ENCODE measurements around the gene MMP23B.
"Not testable (repeated sequence)": the region's sequence is repeated elsewhere in the genome, so short reads cannot be mapped to it uniquely, and the experiment has no call there.

MMP23B gene

DNA sequence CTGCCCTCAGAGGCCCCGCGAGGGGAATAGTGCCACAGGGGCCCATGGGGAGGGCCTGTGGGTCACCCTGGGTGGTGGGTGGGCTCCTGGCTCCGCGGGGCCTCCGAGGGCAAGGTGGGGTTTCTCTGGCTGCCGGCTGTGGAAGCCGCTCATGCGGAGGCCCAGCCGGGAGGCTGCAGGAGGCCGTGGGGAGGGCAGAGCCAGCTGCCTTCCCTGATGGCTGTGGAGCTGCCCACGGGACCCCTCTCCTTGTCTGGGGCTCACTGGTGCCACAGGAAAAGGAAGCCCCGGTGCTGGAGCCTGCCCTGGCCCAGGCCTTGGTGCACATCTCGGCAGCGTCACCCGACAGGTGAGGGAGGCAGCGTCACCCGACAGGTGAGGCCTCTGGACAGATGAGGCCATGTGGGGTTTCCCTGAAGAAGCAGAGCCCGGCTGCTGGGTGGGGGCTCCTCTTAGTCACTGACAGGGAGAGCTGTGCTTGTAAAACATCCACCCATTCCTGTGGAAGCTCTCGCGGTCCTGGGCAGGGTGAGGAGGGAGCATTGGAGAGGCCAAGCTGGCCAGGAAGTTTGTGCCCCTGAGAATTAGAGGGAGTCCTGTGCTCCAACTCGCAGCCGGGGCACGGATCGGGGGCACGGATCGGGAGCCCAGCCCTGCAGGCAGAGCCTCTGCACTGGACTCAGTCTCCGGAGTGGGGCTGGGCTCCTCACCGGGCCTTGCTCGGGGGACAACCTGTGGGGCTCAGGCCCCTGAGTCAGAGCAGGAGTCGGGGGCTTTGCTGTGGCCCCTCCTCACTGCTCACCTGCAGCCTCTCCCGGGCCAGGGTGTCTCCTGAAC, 10.6 kb upstream of the MMP23B start:
- DNase-seq, result no peak

DNA sequence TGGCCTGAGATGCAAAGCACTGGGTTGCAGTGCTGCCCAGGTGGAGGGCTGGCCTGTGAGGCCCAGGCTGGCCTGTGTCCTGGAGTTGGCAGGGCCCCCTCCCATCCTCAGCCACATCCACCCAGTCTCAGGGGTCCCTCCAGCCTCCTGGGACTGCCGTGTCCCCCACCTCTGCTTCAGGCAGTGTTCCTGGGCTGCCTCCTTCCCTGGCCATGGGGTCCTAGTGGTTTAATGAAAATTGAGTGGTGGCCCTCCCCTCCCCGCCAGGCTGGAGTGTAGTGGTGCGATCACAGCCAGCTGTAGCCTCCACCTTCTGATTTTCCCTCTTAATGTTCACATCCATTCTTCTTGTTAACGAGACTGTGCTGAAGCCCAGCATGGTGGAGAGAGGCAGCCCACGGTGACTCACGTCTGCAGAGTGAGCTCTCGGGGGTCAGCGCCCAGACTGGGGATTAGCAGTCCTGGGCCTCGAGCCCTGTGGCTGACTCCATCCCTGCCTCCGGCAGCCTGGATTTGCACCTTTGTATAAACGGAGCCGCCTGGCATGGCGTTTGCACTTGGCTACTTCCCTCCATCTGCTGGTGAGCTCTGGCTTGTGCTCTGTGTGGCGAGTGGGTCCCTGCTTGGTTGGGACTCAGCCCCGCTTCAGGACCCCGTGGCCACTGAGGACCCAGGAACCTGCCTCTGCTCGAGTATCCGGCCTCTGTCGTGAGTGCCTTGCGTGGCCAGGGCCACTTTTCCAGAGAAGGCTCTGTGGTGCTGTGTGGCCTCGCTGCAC, 9.8 kb upstream of the MMP23B start:
- no peak for DNase-seq

DNA sequence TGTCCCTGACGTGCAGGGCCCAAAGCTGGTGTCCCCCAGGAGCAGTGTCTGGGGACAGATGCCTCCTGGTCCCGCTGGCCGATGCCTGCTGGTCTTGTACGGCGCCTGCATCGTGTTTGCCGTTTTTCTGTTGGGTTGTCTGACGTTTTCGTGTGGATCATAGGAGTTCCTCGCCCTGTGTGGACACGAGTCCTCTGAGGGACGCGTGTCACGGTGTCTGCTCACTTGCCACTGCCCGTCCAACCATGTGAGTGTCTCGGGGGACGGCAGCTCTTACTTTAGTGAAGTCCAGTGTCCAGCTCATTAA, 9.2 kb upstream of the MMP23B start:
- DNase-seq, result no peak

DNA sequence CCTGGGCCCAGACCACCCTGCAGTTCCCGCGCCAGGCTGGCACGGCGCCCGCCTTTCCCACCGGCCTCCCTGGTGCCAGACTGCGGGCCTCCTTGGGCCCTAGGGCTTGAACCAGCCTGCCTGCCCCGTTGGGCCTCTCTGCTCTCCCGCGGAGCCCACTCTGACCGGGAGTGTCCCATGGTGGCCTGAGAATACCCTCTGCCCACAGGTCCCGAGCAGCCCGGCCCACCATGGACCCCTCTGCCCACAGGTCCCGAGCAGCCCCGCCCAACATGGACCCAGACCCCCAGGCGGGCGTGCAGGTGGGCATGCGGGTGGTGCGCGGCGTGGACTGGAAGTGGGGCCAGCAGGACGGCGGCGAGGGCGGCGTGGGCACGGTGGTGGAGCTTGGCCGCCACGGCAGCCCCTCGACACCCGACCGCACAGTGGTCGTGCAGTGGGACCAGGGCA, 8.8 kb upstream of the MMP23B start:
- DNase-seq, result no peak

DNA sequence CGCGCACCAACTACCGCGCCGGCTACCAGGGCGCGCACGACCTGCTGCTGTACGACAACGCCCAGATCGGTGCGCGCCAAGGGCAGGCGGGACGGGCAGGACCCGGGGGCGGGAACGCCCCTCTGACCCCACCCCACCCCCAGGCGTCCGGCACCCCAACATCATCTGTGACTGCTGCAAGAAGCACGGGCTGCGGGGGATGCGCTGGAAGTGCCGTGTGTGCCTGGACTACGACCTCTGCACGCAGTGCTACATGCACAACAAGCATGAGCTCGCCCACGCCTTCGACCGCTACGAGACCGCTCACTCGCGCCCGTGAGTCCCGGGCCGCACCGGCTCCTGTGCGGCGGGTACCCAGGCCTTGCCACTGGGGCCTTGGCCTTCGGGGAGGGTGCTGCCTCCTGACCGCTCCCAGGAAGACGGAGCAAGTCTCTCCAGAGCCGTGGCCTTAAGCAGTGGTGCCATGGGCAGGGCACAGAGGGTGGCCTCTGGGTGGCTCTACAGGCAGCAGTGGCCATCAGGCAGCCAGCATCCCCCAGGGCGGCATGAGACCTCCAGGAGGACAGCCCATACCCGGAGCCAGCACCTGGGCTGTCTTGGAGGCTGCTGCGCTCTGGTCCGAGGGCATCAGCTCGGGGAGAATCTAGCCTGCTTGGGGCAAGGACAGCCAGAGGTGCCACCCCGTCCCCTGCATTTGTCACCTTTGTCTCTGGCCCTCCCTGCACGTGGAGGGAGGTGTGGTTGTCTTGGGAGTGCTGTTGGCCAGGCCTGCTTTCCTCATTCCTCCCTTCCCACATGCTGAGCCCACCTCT, 8.1 kb upstream of the MMP23B start:
- DNase-seq, result no peak

DNA sequence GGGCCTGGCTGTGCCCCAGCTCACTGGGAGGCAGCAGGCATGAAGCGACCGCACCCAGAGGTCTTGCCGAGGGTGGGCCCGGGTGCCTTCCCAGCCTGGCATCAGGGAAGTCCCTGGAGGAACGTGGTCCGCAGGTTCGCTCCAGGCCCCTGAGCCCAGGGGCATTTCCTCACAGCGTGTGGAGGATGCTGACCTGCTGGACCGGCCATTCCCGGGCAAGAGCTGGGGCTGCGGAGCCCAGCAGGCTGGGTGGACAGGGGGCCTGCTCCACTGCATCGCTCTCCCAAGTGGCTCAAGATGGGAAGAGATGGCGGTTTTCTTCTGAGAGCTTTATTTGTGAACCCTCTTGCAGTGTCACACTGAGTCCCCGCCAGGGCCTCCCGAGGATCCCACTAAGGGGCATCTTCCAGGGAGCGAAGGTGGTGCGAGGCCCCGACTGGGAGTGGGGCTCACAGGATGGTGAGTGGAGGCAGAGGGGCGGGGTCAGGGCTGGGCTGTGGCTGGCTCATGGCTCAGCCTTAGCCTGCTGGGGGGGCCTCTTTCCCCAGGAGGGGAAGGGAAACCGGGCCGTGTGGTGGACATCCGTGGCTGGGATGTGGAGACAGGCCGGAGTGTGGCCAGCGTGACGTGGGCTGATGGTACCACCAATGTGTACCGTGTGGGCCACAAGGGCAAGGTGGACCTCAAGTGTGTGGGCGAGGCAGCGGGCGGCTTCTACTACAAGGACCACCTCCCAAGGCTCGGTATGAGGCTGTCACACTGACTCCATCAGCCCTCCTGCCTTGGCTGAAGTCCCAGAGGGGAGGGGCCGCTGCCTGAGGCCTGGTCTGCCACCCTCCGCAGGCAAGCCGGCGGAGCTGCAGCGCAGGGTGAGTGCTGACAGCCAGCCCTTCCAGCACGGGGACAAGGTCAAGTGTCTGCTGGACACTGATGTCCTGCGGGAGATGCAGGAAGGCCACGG, 7.2 kb upstream of the MMP23B start:
- no peak for DNase-seq

DNA sequence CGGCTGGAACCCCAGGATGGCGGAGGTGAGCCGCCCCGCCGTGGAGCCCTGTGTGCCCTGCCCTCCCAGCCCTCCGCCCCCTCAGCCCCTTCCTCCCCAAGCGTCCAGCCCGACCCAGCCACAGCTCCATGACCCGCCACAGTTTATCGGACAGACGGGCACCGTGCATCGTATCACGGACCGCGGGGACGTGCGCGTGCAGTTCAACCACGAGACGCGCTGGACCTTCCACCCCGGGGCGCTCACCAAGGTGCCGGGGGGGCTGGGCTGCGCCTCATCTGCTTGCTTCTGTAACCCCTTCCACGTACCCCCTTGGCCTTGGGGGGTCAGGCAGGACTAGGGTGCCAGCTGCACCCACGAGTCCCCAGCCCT, 6.6 kb upstream of the MMP23B start:
- no peak for DNase-seq

DNA sequence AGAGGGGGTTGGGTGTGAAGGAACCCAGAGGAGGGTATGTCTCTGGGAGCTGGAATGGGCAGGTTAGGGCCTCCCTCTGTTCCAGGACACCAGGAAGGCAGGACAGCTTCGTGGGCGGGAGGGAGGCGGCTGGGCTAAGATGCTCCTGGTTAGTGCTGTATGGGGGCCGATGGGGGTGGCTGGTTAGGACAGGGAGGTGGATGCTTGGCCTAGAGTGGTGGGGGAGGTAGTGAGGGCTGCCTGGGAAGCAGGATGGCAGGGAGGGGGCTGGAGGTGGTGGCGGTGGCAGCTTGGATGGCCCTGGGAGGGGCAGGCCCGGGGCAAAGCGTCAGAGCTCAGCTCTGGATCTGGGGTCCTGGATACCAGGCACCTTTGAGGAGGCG, 6.2 kb upstream of the MMP23B start:
- DNase-seq, result no peak

DNA sequence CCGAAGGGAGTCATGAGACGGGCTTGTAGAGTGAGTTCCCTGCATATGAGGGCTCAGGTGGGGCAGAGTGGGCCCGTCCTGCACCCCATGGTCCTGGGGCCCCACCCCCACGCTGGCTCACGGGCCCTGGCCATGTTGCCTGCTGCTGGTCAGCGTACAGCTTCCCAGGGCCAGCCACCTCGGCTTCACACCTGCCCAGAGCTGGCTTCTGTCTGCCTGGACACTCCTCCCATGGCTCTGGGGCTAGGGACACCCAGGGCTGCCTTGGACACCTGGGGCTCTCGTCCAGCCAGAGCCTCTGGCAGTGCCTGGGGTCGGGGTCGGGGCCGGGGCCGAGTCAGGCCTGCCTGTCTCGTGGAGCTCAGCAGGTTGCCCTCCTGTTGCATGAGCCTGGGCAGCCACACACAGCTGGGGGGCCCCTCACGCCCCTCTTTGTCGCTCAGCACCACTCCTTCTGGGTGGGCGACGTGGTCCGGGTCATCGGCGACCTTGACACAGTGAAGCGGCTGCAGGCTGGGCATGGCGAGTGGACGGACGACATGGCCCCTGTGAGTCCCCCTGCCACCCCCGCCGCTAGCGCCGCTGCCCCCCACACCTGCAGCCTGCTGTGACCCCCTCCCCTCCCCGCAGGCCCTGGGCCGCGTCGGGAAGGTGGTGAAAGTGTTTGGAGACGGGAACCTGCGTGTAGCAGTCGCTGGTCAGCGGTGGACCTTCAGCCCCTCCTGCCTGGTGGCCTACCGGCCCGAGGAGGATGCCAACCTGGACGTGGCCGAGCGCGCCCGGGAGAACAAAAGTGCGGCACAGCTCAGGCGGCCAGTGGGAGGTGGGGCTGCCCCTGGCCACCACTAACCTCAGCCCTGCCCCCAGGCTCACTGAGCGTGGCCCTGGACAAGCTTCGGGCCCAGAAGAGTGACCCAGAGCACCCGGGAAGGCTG, 5.5 kb upstream of the MMP23B start:
- DNase-seq, result no peak

DNA sequence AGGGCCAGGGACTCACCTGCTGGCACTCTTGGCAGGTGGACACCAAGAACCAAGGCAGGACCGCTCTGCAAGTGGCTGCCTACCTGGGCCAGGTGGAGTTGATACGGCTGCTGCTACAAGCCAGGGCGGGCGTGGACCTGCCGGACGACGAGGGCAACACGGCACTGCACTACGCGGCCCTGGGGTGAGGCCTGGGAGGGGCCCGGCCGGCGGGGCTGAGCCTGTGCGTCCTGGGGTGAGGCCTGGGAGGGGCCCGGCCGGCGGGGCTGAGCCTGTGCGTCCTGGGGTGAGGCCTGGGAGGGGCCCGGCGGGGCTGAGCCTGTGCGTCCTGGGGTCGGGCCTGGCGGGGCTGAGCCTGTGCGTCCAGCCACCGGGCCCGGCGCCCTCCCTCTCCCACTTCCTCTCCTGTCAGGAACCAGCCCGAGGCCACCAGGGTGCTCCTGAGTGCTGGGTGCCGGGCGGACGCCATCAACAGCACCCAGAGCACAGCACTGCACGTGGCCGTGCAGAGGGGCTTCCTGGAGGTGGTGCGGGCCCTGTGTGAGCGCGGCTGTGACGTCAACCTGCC, 4.6 kb upstream of the MMP23B start:
- DNase-seq, result no peak

DNA sequence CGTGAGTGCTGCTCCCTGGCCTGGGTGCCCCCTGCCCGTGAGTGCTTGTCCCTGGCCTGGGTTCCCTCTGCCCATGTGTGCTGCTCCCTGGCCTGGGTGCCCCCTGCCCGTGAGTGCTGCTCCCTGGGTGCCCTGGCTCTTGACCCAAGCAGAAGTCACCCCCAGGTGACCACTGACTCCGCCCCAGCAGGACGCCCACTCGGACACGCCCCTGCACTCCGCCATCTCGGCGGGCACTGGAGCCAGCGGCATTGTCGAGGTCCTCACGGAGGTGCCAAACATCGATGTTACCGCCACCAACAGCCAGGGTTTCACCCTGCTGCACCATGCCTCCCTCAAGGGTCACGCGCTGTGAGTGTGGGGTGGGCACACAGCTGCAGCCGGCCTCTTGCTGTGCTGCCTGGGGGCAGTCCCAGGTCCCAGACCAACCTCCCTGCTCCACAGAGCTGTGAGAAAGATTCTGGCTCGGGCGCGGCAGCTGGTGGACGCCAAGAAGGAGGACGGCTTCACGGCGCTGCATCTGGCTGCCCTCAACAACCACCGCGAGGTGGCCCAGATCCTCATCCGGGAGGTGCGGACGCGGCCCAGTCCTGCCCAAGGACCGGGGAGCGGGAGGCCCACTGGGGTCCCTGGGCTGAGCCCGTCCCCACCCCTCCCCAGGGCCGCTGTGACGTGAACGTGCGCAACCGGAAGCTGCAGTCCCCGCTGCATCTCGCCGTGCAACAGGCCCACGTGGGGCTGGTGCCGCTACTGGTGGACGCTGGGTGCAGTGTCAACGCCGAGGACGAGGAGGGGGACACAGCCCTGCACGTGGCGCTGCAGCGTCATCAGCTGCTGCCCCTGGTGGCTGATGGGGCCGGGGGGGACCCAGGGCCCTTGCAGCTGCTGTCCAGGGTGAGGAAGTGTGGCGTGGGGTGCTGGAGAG, 3.9 kb upstream of the MMP23B start:
- DNase-seq, result no peak

DNA sequence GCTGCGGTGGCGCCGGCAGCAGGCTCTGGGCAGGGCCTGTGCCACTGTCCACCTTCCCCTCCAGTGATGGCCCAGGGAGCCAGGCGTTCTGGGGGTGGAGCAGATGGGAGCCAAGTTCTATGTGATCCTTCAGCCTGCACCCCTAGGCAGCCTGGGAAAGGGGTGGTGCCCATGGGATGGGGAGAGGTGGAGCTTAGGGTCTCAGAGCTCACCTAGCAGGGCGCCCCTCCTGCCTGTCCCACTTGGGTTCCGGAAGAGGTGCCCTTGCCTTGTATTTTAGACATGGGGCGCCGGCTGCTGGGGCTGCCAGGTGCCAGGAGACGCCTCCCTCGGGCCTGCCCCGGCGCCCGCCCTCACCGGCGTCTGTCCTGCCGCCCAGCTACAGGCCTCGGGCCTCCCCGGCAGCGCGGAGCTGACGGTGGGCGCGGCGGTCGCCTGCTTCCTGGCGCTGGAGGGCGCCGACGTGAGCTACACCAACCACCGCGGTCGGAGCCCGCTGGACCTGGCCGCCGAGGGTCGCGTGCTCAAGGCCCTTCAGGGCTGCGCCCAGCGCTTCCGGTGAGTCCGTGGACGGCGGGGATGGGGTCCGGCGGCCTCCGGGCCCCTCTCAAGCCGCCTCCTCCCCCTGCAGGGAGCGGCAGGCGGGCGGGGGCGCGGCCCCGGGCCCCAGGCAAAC, 3.1 kb upstream of the MMP23B start:
- peak; percentile 82 for DNase-seq

DNA sequence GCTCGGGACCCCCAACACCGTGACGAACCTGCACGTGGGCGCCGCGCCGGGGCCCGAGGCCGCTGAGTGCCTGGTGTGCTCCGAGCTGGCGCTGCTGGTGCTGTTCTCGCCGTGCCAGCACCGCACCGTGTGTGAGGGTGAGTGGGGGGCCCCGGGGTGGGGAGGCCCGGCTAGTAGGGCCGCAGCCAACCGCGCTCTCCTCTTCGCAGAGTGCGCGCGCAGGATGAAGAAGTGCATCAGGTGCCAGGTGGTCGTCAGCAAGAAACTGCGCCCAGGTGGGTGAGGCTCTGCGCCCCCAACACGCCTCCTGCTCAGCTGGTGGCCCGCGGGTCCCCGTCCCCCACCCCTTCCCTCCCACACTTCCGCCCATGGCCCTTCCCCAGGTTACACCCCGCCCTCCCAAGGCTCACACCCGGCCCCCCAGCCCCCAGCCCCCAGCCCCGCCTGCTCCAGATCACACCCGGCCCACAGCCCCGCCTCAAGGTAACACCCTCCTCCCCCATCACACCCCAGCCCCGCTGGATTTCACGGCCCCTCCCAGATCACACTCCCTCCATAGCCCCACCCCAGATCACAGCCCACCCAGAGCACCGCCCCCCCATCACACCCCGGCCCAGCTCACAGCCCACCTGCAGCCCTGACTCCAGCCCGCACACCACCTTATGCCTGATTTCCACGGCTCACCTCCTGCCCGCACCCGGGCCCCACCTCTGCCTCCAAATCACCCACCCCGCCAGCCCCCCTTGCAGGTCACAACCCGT, 2.4 kb upstream of the MMP23B start:
- DNase-seq, result peak; percentile 67

DNA sequence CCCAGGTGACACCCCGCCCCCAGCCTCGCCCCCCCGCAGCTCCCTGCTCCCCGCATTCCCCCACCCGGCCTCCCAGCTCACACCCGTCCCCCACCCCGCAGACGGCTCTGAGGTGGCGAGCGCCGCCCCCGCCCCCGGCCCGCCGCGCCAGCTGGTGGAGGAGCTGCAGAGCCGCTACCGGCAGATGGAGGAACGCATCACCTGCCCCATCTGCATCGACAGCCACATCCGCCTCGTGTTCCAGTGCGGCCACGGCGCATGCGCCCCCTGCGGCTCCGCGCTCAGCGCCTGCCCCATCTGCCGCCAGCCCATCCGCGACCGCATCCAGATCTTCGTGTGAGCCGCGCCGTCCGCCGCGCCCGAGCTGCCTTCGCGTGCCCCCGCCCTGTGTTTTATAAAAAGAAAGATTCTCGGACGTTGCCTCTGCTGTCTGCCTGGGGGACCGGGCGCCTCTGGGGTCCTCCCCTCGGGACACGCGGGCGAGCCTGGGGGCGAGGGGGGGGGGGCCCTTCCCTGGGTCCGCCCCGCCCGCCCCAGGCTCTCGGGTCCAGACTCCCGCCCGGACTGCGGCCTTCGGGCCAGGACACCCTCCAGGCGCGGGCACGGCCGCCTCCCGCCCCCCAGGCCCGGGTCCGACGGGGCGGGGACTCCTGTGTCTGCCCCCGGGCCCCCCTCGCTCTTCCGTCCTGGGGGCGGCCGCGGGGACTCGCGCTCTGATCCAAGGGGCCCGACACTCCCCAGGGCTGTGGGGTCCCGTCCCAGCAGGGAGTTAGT, 1.6 kb upstream of the MMP23B start:
- DNase-seq, result peak; percentile 47

DNA sequence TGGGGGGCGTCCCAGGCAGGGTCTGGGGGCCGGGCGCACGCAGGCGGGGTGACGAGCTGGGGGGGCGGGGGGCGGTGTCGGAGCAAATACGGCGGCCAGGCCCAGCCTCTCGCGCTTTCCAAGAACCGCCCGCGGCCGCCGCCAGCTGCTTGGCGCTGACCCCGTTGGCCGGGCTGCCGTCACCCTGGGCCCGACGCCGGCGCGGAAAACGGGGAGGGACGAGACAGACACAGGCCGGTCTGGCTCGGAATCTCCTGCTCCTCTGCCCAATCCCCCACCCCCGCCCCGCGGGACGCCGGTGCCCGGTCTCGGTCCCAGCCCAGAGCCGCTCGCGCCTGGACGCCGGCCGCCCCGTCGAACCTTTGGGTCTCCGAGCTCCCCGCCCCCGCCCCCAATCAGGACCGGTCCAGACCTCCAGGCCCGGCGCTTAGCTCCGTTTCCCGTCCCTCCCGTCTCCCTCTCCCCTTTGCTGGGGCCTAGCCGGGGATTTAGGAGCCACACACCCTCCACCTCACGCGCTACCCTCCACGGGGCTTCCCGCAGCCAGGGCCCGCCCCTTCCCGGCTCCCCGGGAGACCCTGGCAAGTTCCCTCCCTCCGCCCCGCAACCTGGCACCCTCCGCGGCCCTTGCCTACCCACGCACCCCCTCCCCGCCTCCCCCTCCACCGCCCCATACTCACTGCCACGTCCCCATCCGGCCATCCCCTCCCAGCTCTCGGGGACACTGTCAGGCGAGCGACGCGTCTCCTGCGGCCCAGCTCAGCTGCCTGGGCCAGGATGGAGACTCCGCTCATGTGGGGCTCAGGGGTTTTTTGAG, 800 bp upstream of the MMP23B start:
- no peak for DNase-seq

DNA sequence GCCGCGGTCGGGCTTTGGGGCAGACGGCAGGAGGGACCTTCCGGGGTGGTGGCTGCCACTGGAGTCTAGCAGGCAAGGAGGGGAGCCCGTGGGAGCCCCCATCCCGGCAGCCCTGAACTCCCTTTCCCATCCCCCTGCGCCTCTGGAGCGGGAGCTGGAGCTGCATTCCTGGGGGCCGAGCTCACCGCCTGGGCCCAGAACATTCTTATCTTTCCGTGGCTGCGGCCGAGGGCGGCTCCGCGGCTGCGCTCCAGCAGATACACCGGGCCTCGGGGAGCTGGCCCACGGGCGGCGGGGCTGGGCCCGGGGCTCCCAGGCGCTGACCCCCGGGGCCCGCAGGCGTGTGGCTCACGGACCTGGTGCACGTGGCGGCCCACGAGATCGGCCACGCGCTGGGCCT, 1.4 kb downstream of the MMP23B start:
- not testable (repeated sequence) for DNase-seq

DNA sequence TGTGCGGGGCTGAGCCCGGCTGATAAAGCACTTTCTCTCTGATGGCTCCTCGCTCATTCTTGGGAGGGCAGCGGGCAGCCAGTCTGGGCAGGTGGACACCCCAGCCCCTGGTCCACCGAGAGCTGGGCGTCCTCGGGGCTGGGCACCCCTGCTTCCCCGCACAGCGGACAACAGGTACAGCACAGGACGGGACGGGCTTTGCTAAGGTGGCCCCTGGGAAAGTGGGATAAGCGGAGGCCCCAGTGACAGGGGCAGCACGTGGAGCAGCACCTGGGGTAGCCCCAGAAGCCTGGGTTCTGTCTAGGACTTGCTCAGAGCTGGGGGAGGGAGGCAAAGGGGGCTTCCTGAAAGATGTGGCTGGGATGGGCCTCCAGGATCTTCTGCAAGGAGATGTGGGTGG, 2.6 kb downstream of the MMP23B start:
- not testable (repeated sequence) for DNase-seq
